ENCODE measurements around the gene TMEM239. TPM values are rescaled to one million over a fixed set of nuclear protein-coding genes. Genes with fewer than 3 reads are reported as not detected.

The TMEM239 gene
- polyA plus RNA-seq, 1 donor from 2014 or later = not detected

GRCh38 chr20:2797136-2797983, 18.8 kb upstream of the TMEM239 start:
- H3K36me3 ChIP-seq (ENCODE audit: insufficient read depth, low read length) = no peaks in the 10 kb centered on the region
- H3F3A ChIP-seq (ENCODE audit: insufficient read depth, low read length, poor library complexity, severe bottlenecking) = no peaks in the 10 kb centered on the region
- H2AFZ ChIP-seq (ENCODE audit: low read depth, low read length) = no peak overlapping the region
- H3K9me3 ChIP-seq (ENCODE audit: low read length) = no peaks in the 10 kb centered on the region
- no peak overlapping the region for H3K27ac ChIP-seq (ENCODE audit: low read length)
- H3K4me3 ChIP-seq (ENCODE audit: low read length) = no peak overlapping the region
- no peak overlapping the region for H3K9ac ChIP-seq (ENCODE audit: low read length)
- TF ChIP-seq TAF1 (IDR thresholded peaks at IDR 0.05; ENCODE audit: low read depth) (no peak), RAD21 (conservative IDR thresholded peaks at IDR 0.05) (no peak), EP300 (conservative IDR thresholded peaks at IDR 0.05; ENCODE audit: poor library complexity, severe bottlenecking) (no peak), EZH2 (IDR thresholded peaks at IDR 0.05; ENCODE audit: borderline replicate concordance, insufficient read depth, low read length, poor library complexity, severe bottlenecking) (no peak), MXI1 (conservative IDR thresholded peaks at IDR 0.05; ENCODE audit: poor library complexity, severe bottlenecking) (no peak)
- TF ChIP-seq, protein P1, sequence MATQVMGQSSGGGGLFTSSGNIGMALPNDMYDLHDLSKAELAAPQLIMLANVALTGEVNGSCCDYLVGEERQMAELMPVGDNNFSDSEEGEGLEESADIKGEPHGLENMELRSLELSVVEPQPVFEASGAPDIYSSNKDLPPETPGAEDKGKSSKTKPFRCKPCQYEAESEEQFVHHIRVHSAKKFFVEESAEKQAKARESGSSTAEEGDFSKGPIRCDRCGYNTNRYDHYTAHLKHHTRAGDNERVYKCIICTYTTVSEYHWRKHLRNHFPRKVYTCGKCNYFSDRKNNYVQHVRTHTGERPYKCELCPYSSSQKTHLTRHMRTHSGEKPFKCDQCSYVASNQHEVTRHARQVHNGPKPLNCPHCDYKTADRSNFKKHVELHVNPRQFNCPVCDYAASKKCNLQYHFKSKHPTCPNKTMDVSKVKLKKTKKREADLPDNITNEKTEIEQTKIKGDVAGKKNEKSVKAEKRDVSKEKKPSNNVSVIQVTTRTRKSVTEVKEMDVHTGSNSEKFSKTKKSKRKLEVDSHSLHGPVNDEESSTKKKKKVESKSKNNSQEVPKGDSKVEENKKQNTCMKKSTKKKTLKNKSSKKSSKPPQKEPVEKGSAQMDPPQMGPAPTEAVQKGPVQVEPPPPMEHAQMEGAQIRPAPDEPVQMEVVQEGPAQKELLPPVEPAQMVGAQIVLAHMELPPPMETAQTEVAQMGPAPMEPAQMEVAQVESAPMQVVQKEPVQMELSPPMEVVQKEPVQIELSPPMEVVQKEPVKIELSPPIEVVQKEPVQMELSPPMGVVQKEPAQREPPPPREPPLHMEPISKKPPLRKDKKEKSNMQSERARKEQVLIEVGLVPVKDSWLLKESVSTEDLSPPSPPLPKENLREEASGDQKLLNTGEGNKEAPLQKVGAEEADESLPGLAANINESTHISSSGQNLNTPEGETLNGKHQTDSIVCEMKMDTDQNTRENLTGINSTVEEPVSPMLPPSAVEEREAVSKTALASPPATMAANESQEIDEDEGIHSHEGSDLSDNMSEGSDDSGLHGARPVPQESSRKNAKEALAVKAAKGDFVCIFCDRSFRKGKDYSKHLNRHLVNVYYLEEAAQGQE (IDR thresholded peaks at IDR 0.05; ENCODE audit: borderline replicate concordance) = no peak
- H3K27me3 ChIP-seq (ENCODE audit: insufficient read depth, low read depth, low read length) = peaks cover 28% of the 10 kb centered on the region
- no peak overlapping the region for H3K4me2 ChIP-seq (ENCODE audit: low read length)
- H3K79me2 ChIP-seq (replicated peaks; ENCODE audit: insufficient read depth, low read length) = no peaks in the 10 kb centered on the region
- no peaks in the 10 kb centered on the region for H3K9me2 ChIP-seq (ENCODE audit: insufficient read depth, low read length)
- H4K20me1 ChIP-seq (ENCODE audit: insufficient read depth) = no peaks in the 10 kb centered on the region

DNA sequence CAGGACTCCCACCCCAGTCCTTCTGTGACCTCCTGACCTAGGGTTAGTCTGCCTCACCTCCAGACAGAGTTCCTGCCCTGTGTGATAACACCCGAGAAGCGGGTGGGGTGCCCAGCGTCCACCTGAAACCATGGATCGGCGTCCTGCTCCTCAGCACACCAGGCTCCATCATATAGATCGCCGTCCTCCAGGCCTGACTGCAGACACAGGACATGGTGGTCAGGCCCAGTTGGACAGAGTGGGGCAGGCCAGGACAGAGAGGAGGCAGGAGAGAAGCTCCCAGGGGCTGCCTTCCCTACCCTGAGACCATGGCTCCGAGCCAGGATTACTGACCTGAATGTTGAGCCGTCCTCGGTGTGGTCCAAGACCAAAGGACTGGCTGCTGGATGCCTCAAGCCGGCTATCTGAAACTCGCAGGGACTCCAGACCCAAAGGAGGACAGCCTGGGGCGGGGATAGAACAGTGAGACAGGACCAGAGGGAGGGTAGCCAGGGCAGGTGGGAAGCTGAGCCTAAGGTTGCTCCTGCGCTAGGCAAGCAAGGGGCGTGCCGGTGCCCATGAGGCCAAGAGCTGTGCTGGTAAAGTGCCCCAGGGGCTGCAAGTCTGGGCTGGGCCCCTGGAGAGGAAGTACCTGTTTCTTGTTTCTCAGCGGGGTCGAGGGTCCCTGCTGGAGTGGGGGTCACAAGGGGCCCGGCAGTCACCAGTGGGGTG, 17.9 kb upstream of the TMEM239 start:
- Histone ChIP-seq H3K9me3 (ENCODE audit: low read length) (no peaks in the 10 kb centered on the region), H3K27ac (ENCODE audit: low read length) (no peak overlapping the region), H3K4me2 (ENCODE audit: low read length) (no peak overlapping the region), H2AFZ (ENCODE audit: low read depth, low read length) (no peak overlapping the region), H4K20me1 (ENCODE audit: insufficient read depth) (no peaks in the 10 kb centered on the region), H3F3A (ENCODE audit: insufficient read depth, low read length, poor library complexity, severe bottlenecking) (no peaks in the 10 kb centered on the region), H3K27me3 (ENCODE audit: insufficient read depth, low read depth, low read length) (peaks cover 36% of the 10 kb centered on the region), H3K9me2 (ENCODE audit: insufficient read depth, low read length) (no peaks in the 10 kb centered on the region), H3K9ac (ENCODE audit: low read length) (no peak overlapping the region), H3K79me2 (replicated peaks; ENCODE audit: insufficient read depth, low read length) (no peaks in the 10 kb centered on the region), H3K36me3 (ENCODE audit: insufficient read depth, low read length) (no peaks in the 10 kb centered on the region), H3K4me3 (ENCODE audit: low read length) (no peak overlapping the region)
- TF ChIP-seq EP300 (conservative IDR thresholded peaks at IDR 0.05; ENCODE audit: poor library complexity, severe bottlenecking) (no peak), POLR2AphosphoS5 (IDR thresholded peaks at IDR 0.05) (no peak), MXI1 (conservative IDR thresholded peaks at IDR 0.05; ENCODE audit: poor library complexity, severe bottlenecking) (no peak), EZH2 (IDR thresholded peaks at IDR 0.05; ENCODE audit: borderline replicate concordance, insufficient read depth, low read length, poor library complexity, severe bottlenecking) (no peak), TAF1 (IDR thresholded peaks at IDR 0.05; ENCODE audit: low read depth) (no peak), RAD21 (conservative IDR thresholded peaks at IDR 0.05) (no peak), SMC3 (conservative IDR thresholded peaks at IDR 0.05; ENCODE audit: poor library complexity) (no peak)
- TF ChIP-seq, protein P2, sequence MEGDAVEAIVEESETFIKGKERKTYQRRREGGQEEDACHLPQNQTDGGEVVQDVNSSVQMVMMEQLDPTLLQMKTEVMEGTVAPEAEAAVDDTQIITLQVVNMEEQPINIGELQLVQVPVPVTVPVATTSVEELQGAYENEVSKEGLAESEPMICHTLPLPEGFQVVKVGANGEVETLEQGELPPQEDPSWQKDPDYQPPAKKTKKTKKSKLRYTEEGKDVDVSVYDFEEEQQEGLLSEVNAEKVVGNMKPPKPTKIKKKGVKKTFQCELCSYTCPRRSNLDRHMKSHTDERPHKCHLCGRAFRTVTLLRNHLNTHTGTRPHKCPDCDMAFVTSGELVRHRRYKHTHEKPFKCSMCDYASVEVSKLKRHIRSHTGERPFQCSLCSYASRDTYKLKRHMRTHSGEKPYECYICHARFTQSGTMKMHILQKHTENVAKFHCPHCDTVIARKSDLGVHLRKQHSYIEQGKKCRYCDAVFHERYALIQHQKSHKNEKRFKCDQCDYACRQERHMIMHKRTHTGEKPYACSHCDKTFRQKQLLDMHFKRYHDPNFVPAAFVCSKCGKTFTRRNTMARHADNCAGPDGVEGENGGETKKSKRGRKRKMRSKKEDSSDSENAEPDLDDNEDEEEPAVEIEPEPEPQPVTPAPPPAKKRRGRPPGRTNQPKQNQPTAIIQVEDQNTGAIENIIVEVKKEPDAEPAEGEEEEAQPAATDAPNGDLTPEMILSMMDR (IDR thresholded peaks at IDR 0.05; ENCODE audit: poor library complexity, severe bottlenecking) = no peak
- TF ChIP-seq, protein P1 (IDR thresholded peaks at IDR 0.05; ENCODE audit: borderline replicate concordance) = no peak

Data from neural cell (in vitro differentiated cells).